Measurements from ENCODE around the gene SFTPB.
"Not testable (repeated sequence)": the region's sequence is repeated elsewhere in the genome, so short reads cannot be mapped to it uniquely, and the experiment has no call there.

Gene SFTPB

GRCh38 chr2:85675427-85675826, 7.4 kb upstream of the SFTPB start:
- no peak for DNase-seq

DNA sequence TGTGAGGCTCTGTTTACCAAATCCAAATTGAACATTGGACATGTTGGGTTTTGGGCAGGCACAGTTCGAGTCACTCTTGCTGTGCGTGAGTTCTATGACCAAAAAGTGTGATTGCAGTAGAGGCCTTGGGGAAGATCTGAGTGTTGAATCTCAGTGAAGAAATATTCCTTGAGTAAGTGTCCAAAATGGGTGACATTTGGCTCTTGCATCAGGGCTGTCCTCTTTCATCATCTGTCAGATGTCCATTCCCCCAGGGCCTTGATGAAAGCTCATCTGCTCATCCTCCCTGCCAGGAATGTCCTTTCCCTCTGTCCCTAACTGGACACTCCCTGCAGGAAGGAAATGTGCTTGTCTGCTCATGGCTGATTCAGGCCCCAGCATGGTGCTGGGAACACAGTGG, 6.4 kb upstream of the SFTPB start:
- DNase-seq, result no peak

GRCh38 chr2:85673716-85674375, 5.8 kb upstream of the SFTPB start:
- no peak for DNase-seq

DNA sequence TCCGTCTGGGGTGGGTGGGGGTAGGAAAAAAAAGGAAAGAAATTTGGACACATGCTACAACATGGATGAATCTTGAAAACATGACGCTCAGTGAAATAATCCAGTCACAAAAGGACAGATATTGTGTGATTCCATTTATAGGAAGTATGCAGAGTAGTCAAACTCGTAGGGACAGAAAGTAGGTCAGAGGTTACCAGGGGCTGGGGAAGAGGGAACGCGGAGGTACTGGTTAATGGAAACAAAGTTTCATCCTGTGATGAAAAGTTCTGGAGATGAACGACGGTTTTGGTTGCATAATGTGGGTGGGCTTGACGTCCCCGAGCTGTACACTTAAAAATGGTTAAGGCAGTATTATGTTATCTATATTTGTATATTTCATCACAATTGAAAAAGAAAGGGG, 4.5 kb upstream of the SFTPB start:
- no peak for DNase-seq

GRCh38 chr2:85670416-85670815, 2.4 kb upstream of the SFTPB start:
- not testable (repeated sequence) for DNase-seq

- no peak for DNase-seq
Measured at GRCh38 chr2:85669549-85669948, 1.6 kb upstream of the SFTPB start.

DNA sequence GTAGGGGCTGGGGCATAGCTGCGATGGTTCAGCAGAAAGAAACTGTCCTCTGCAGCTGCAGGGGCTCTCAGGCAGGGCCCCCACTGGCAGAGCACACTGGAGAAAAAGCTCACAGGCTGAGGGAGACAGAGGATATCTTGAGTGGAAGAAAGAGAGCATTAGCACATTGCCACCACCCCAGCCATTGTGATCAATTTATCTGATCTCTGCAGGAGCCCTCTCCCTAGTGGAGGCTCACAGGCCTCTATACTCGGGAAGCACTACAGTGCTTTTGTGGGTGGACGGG, 801 bp upstream of the SFTPB start:
- DNase-seq, result no peak

DNA sequence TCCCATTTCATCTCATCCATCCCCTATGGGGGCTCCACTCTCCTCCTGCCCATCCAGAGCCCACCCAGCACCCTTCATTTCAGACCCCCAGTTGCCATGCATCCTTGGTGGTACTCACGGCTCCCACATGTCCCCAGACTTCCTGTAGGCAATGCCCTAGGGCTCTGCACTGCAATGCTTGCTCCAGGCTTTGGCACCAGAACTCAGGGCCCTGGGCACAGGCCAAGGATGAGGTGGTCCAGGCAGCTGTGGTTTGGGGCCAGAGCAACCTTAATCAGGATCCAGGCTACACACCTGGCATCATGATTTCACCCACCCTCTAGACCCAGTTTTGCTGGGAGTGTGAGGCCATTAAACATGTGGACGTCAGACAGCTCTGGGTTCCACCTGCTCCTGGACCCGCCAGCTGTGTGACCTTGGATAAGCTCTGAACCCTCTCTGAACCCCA, 414 bp downstream of the SFTPB start:
- no peak for DNase-seq

DNA sequence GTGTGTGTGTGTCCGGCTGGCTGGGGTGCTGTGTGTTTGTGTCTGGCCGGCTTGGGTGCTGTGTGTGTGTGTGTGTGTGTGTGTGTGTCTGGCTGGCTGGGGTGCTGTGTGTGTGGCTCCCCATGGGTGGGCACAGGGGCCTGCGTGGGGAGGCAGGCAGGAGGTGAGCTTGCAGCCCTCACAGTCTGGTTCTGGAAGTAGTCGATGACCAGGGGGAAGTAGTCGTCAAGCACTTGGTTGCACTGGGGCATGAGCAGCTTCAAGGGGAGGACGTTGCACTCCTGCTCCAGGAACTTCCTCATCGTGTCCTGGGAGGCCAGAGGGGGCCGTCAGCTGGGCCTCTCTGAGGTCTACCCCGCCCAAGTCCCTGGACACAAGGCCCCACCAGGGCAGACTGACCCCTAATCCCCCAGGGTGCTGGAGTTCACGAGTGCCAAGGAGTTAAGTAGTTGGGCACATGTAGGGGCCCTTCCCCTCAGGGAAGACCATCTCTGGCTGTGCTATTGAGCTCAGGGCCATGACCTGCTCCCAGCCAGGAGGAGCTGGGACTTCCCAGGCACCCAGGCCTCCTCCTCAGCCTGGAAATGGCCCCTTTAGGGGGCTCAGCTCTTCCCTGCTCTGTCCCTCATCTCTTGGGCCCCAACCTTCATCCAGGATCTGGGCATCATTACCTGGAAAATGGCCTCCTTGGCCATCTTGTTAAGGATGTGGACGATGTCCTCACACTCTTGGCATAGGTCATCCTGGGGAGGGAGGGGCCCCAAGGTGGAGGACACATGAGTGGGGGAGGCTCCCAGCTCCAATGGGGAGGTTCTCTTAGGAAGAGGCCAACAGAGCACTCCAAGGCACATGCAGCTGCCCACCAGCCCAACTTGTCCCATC, 1.3 kb downstream of the SFTPB start:
- no peak for DNase-seq

DNA sequence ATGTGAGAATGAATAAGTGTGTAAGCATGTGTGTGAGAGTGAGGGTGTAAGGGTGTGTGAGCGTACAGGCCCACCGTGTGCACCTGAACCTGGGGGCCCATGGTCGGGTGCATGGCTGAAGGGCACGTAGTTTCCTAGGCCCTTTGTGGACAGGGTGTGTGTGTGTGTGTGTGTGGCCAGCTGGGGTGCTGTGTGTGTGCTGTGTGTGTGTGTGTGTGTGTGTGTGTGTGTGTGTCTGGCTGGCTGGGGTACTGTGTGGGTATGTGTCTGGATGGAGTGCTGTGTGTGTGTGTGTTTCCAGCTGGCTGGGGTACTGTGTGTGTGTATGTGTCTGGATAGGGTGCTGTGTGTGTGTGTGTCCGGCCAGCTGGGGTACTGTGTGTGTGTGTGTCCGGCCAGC, 2.0 kb downstream of the SFTPB start:
- DNase-seq, result no peak

DNA sequence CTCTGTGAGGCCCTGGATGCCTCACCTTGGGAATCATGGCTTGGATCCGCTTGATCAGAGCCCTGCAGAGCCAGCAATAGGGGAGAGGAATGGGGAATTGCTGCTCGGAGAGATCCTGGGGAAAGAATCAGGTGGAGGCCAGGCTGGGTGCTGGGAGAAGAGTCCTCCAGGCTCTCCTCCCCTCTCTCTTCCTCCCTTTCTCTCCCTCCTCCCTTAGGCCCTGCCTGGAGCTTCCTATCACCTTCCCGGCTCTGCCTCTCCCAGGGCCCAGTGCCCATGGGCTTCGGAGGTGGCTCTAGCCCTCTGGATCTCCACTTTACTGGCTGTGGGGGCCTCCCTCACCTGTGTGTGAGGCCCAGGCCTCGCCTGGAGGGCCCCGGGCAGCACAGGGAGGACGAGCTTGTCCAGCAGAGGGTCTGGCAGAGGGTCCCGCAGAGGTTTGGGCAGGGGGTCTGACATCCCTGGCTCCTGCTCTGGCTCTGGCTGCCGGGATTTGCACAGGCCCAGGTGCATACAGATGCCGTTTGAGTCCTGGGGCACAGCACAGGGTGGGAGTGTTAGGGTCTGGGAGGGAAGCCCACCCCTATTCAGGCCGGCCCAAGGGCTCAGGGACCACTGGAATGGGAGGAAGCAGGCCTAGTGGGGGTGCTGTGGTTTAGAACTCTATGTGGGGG, 2.6 kb downstream of the SFTPB start:
- DNase-seq, result no peak

GRCh38 chr2:85663594-85664565, 4.1 kb downstream of the SFTPB start:
- no peak for DNase-seq

DNA sequence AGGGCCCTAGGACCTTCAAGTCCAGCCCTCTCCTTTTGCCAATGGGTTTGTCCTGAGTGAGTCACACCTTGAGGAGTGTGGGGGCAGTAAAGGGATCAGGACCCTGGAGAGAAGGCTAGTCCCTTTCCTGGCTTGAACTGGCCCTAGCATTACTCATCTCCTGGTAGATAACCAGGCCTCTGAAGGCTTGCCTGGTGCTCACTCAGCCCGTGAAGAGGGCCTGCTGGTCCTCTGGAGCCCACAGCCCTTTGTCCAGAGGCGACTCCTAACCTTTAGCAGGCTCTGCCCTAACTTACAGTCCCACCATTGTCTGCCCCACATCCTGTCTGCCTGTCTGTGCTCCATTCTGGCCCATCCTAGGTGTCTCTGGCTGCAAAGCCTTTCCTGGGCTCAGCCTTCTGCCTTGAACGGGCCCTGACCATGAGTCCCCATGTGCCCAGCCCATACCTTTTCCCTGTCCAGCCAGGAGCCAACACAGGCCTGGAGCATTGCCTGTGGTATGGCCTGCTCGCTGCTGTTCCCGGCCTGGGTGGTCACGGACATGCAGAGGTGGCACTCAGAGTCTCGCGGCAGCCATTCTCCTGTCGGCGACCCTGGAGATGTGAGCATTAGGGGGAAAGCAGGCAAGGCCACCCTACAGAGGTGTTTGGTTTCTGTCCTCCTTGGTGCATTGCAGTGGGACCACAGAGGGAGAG, 5.0 kb downstream of the SFTPB start:
- no peak for DNase-seq

DNA sequence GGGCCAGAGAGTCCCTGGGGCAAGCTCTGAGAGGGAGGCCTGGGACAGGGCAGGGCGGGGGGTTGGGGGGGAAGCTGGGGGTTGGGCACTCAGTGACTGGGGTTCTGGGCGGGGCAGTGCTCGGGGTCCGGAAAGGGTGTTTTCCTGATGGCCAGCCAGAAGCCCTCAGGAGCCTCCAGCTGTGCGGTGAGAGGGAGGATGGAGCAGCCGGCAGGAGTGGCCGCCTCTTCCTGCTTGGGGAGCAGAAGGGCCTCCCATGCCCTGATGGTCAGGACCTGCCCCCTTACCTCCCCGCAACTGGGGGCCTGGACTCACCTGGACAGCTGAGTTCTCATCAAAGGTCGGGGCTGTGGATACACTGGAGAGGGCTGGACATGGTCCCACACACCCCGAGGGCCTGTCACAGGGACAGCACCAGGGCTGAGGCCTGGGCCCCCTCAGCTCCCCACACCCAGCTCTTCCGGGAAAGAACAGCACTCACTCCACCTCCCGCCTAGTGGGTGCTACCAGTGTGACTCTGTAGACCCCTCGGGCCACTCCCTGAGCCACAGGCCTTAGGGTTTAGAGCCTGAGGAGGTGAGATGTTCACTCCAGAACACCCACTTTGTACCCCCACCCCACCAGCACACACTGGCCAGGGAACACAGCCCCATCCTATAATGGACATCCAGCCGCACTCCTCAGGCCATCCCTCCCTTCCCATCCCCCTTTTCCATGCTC, 6.7 kb downstream of the SFTPB start:
- DNase-seq, result no peak

DNA sequence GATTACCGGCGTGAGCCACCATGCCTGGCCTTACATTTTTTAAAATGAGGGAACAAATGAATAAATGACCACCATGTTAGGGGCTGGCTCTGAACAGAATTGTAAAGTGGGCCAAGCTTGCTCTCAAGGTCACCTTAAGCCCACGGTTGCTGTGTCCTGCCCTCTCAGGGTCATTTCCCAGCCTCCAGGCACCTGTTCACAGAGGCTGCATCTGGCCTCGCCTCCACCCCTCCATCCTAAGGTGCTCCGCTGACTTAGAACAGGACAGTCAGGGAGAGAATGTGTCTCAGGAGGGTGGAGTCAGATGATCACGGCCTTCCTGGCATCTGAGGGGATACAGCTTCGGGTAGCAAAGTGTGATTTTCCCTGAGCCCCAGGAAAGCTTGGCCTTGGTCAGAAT, 7.3 kb downstream of the SFTPB start:
- no peak for DNase-seq

DNA sequence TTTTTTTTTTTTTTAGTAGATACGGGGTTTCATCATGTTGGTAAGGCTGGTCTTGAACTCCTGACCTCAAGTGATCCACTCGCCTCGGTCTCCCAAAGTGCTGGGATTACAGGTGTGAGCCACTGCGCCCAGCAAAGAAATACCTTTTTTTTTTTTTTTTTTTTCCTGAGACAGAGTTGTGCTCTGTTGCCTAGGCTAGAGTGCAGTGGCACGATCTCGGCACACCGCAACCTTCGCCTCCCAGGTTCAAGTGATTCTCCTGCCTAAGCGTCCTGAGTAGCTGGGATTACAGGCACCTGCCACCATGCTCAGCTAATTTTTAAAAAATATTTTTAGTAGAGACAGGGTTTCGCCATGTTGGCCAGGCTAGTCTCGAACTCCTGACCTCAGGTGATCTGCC, 7.7 kb downstream of the SFTPB start:
- not testable (repeated sequence) for DNase-seq

GRCh38 chr2:85659324-85659981, 8.5 kb downstream of the SFTPB start:
- no peak for DNase-seq

- not testable (repeated sequence) for DNase-seq
Measured at GRCh38 chr2:85657399-85657798, 10.6 kb downstream of the SFTPB start.

- DNase-seq, result no peak
Measured at GRCh38 chr2:85656468-85656867, 11.5 kb downstream of the SFTPB start.

GRCh38 chr2:85655961-85656417, 12.0 kb downstream of the SFTPB start:
- no peak for DNase-seq

DNA sequence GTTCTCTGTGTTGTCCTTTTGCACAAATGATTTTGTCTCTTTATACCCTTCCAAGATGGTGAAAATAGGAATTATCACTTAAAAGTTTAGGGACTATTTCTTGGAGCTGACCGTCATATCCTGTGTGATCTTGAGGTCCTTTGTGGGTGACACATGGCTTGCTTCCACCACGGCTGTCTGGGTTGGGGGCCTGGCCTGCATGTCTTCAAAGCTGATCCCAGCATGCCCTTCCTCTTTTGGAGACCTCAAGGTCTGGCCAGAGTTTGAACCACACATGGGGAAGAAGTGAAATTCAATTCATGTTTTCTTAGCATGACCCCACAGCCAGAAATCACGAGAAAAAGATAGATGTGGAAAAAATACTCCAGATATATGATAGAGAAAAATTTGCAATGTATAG, 14.0 kb downstream of the SFTPB start:
- DNase-seq, result no peak

Data from GDM1 (cell line).